Inferior parietal cortex (tissue), 1 donor: Measurements from ENCODE around the gene TRIO.
"Not testable (repeated sequence)": the region's sequence is repeated elsewhere in the genome, so short reads cannot be mapped to it uniquely, and the experiment has no call there.

Source experiments
- DNase-seq: peaks from one replicate; pipeline ENCODE4 v3.0.0-alpha.2; 2016; ENCODE audit errors: extremely low spot score

TRIO gene

DNA sequence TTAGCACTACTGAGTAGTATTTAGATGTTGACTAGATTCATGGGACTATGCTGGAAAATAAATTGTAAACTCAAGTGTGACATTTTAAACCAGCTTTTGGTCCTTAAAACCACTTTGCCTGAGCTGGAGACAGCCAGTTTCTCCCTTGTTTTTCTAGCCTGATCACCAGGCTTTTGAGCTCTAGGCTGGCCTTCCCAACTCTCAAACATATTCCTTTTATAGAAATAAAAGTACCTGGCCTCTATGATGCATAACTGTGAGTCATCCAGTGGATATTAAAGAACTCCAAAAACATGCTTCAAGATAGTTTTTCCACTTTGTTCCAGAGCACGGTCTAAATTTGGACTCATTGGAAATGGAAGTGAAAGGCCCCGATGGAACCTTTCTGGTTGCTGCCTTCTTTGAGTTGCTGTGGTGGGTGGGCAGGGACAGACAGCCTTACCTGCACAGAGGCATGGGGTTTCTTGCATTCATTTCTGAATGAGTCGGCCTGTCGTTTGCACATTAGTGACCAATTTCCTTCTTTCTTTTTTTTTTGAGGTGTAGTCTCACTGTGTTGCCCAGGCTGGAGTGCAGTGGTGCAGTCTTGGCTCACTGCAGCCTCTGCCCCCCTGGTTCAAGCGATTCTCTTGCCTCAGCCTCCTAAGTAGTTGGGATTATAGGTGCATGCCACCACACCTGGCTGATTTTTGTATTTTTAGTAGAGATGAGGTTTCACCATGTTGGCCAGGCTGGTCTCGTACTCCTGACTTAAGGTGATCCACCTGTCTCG is 43.1 kb downstream of the TRIO start:
- no peak for DNase-seq

DNA sequence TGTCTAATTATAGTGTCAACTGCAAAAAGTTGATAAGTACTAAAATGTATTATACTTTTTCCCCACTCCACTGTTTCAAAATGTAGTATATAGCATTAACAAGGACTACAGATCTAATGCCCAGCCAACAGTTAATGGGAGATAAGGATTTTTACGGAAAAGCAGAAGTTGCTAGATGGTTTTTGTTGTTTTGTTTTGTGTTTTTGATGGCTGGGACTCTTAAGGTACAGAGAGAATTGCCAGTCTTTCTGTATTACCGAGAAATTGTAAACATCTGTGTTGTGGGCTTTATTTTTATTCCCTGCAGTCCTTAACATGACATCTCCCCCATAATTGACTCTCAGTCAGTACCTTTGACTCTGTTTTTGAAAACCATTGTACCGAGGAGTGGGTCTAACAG is 44.0 kb downstream of the TRIO start:
- DNase-seq = no peak

DNA sequence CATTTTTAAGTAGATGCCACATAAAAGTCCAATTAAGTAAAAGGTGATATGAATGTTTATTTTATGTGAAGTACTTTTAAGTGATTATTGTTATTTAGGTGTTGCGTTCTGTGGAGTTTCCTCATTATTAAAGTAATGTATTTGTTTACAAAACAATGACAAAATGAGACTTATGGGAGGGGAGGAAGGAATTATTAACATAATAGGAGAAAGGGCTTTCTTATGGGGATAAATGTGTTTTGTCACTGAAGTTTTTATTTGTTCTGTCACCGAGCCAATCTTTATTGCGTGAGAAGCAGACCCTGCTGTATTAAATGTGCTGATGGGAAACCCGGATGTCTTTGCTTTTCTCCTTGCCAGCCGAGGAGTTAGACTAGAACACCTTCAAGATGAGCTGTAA is 44.5 kb downstream of the TRIO start:
- DNase-seq = no peak

DNA sequence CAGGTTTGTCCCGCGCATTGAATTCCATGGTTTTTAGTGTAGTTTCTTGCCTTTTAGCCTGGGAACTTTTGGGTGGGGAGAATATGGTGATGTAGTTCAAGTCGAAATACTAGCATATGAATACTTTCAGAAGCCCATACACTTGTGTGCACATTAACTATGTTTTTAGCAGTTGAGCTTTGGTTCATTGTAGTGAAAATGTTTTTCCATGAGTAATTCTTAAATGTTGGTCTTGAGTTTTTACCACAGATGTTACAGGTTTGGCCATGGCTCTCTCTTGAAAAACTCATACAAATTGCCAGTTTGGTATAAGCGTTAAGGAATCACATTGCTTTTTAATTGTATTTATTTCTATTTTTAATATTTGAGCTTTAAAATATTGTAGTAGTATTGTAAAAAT is 45.6 kb downstream of the TRIO start:
- no peak for DNase-seq

DNA sequence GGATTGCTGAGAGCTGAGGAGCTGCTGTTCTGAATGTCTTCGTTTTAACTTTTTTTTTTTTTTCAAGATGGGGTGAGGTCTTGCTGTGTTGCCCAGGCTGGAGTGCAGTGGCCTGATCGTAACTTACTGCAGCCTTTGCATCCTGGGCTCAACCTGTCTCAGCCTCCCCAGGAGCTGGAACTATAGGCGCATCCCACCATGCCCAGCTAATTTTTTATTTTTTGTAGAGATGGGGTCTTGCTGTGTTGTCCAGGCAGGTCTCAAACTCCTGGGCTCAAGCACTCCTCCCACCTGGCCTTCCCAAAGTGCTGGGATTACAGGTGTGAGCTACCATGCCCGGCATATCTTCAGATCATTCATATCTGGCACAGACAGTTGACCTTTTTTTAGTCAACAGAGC is 46.5 kb downstream of the TRIO start:
- no peak for DNase-seq

DNA sequence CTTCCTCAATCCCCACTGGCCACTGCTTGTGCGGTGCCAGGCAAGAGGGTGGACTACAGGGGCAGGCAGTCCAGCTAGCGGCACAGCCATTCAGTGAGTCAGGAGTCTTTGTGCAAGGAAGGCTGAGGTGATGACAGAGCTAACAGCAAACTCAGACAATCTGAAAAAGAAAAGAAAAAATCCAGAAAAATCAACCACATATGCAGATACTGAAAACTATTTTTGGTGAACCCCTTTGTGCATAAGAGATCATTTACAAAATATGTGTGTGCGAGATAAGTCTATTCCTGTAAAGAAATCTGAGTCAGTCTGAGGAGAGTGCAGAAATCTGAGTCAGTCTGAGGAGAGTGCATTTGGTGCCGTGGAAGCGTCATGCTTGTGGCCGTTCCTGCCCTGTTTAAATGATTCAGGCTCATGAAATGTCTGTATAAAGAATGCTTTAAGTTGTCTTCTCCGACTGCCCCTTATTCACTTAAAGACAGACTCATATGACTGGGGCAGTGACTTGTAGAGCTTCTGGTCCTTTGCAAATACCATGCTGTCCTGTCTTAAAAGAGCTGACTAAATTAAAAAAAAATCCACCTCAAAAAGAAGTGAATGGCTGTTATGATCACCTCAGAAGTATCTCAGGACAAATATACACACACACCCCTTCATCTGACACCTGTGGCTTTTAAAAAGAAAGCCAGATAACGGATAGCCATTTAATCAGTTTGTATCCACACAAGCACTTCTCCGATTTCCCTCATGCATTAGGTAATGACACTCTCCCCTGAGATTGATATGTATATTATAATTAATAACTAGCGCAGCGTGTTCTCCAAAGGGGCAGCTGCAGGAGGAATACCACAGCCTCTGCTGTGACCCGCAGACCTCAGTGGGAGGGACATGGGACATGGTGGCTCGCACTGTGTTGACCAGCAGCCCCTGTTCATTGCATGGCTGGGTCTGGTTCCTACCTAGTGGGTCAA is 47.3 kb downstream of the TRIO start:
- DNase-seq = peak; percentile 45

DNA sequence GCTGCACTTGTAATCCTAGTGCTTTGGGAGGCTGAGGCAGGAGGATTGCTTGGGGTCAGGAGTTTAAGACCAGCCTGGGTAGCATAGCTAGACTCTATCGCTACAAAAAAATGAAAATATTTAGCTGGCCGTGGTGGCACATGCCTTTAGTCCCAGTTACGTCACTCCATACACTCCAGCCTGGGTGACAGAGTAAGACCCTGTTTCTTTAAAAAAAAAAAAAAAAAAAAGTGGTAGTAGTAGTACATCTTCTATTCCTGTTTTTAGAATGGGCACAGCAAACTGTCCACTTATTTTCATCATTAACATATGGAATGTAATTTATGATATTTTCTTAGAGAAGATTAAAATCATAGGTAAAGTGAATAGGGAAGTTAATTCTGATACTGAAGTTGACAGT is 48.2 kb downstream of the TRIO start:
- DNase-seq = no peak

DNA sequence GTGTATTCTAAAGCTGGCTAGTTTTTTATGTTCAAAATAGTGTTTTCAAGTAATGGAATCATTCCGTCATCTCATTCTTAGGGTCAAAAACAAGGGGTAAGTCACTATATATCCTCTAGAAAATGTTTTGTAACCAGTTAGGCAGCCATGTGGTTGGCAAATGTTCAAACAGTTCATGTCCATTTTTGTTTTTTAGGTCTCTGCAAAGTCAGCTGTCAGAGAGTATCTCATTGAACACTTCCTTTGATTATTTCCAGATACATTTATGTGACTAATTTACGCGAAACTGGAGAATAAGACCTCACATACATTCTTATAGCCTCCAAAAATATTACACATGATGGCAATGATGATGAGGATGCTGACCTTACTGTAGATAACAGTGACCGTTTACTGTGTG is 50.4 kb downstream of the TRIO start:
- no peak for DNase-seq

DNA sequence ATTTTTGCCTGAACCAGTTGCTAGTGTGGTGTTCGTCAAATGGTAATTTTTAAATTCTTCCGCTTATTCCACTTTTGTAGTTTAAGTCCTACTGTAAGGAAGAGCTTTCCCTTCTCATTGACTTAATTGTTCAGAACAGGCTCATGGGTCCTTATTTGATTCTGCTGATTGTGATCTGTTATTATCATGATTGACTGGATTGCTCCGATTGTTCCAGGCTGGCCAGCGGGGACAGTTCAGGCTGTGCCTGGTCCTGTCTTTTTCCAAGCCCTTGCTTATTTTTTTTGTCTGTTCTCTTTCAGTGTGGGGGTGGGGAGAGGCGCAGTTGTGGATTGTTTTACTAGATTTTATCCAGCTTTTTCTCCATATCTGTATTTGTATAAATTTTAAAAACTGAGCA is 52.4 kb downstream of the TRIO start:
- DNase-seq = no peak

DNA sequence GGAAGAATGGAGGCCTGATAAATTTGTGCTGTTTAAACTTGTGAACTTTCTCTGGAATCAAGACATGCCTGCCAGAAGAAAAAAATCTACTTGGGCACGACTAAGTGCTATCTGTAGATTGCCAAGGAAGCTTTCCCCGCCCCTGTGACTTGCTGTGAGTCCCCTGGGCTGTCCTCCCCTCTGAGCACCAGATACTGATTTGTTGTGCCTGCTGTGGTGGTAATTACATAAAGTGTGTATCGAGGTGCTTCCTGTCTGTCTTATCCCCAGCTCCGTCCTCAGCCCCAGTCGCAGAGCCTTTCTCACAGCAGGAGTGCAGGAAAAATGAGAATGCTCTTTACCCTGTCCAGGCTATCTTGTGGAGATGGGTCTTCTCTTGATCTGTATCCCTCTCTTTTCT is 53.9 kb downstream of the TRIO start:
- DNase-seq = no peak

DNA sequence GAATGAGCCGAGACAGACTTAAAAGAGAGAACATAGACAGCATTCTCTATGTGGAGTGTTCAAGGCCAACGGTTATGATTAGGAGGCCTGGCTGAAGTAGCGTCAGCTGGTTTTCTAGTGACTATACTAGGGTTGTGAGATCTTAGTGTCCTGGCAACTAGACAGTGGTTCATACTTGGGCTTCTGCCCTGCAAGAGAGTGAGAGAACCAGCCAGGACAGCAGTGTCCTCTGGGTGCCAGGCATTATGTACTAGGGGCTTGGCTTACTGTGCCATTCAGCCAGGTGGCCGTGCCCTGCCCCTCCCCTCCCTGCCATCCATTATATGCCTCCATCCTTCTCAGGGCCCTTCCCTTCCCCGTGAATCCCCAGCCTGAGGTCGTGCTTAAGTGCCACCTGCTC is 56.8 kb downstream of the TRIO start:
- DNase-seq = no peak

DNA sequence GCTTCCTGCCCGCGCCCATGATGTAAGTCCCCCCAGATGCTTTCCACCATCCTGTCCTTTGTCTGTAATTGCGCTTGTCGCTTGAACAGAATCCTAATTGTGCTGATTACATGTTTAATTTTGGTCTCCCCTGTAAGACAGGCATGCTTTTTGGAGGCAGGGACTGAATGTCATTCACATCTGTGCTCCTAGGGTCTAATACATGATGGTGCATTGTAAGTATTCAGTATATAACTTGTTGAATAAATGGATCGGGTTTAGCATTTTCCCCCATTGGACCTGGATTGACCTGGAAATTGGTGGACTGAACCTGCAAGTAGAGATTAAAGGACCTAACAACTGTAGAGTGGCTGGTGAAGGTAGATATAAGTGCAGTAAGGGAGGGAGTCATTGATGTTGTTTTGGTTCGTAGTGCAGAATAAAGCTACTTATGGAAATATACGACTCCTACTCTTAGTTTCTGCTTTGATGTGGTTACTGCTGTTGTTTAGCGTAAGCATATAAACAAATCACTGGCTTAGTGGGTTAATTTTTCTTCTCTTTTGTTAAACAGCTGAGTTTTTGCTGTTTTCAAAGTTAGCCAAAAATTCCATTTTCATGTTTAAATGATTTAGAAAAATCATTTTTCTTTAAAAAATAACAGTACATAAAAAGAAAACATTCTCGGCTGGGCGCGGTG is 57.3 kb downstream of the TRIO start:
- no peak for DNase-seq

DNA sequence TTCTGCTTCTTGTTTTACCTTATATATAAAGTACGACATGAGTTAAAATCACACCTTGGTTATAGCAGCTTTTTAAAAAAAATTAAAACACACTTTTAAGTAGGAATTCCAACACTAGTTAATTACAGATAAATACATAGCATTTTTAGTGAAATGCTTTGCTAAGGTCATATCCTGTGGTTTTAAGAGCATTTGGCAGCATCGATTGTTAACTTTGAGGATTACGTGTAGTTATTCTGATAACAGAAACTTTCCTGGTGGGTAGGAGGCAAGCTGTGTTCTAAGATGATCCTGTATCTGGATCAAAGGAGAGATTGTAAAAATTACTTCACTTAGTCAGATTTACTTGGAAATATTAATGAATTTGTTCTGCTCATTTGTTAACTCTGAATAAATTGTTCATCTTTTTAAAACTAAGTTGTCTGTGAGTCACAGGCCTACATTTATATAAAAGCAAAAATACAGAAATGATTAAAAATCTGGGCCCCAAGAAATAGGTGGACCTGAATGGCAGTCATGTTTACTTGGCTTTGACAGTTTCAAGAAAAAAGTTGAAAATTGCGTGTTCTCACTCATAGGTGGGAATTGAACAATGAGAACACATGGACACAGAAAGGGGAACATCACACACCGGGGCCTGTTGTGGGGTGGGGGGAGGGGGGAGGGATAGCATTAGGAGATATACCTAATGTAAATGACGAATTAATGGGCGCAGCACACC is 58.3 kb downstream of the TRIO start:
- no peak for DNase-seq

DNA sequence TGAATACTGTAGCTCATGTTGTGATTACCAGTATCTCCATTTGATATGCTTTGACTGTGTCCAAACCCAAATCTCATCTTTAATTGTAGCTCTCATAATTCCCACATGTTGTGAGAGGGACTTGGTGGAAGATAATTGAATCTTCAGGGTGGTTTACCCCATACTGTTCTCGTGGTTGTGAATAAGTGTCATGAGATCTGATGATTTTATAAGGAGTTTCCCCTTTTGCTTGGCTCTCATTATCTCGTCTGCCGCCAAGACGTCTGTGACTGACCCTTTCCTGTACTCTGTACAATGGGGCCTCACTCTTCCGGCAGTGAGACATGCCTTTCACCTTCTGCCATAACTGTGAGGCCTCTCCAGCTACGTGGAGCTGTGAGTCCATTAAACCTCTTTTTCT is 59.3 kb downstream of the TRIO start:
- DNase-seq = no peak

DNA sequence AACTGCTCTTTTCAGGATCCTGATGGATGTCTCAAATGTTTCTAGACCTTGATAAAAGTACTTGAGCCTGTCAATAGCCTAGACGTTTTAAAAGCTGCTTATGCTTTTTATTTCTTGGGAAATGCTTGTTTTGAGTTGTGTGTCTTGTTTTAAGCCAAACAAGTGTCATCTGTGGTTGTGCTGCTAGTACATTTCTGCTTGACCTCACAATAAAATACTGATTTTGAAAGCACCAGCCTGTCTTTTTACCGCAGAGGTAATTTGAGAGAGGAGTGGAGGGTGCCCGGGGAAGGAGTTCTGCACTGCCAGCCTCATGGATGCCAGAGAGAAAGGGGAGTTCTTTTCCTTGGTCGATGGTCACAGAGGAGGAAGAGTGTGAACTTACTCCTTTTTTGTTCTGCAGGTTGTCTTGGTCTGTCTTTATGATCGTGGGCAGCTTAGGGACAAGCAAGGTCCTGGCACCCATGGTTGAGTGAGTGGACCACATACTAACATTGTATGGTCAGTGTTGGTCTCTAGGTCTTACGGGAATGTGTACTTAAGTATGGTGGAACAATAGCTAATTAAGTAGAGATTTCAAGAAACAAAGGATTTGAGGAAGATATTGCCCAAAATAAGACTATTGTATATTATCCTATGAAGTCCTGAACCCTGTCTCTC is 61.0 kb downstream of the TRIO start:
- DNase-seq = no peak

DNA sequence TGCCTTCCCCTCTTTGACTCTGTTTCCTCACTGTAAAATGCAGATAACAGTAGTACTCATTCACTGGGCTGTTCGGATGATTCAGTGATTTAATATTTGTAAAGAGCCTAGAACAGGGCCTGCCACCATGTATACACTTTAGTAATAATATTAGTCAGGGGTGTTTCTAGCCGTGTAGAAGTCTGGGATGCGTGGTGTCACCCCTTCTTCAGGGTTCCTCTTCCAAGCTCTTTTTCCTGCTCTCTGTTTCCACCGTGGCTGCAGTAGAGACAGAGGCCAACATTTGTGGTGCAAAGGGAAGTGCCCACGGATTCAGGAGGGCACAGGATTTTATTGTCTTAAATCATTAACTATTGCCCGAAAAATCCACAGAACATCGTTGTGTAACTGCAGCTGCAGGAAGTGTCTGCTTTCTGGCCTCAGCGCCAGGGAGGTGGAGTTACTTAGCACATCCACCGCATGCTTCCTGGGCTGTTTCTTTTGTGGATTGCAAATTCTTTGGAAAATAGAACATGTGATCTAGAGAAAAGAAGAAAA is 61.7 kb downstream of the TRIO start:
- no peak for DNase-seq

DNA sequence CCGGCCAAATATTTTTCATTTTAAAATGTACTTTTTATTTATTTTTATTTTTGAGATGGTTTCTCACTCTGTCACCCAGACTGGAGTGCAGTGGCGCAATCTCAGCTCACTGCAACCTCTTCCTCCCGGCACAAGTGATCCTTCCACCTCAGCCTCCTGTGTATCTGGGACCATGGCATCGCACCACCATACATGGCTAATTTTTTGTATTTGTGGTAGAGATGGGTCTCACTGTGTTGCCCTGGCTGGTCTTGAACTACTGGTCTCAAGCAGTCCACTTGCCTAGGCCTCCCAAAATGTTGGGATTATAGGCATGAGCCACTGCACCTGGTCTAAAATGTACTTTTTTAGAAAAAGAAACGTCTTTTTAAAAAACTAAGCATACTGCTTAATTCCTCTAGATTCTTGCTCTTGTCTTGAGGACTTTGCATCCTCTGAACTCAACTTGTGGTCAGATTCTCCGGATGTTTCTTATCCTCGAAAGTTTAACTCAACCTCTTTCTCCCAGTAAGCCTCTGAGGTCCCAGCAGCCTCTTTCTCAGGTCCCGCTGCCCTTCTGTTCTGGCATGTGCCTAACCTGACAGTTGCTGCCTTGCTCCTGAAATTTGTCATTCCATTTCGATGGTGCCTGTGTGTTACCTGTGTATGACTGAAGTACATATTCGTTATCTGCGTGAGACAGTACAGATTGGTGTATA is 63.0 kb downstream of the TRIO start:
- no peak for DNase-seq

DNA sequence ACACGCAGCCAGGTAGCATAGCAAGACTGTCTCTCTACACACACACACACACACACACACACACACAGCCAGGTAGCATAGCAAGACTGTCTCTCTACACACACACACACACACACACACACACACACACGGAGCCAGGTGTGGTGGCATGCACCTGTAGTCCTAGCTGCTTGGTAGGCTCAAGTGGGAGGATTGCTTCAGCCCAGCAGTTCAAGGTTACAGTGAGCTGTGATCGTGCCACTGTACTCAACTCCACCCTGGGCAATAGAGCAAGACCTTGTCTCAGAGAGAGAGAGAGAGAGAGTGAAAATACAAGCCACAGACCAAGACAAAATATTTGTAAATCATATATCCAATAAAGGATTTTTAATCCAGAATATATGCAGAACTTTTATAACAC is 64.3 kb downstream of the TRIO start:
- DNase-seq = not testable (repeated sequence)

DNA sequence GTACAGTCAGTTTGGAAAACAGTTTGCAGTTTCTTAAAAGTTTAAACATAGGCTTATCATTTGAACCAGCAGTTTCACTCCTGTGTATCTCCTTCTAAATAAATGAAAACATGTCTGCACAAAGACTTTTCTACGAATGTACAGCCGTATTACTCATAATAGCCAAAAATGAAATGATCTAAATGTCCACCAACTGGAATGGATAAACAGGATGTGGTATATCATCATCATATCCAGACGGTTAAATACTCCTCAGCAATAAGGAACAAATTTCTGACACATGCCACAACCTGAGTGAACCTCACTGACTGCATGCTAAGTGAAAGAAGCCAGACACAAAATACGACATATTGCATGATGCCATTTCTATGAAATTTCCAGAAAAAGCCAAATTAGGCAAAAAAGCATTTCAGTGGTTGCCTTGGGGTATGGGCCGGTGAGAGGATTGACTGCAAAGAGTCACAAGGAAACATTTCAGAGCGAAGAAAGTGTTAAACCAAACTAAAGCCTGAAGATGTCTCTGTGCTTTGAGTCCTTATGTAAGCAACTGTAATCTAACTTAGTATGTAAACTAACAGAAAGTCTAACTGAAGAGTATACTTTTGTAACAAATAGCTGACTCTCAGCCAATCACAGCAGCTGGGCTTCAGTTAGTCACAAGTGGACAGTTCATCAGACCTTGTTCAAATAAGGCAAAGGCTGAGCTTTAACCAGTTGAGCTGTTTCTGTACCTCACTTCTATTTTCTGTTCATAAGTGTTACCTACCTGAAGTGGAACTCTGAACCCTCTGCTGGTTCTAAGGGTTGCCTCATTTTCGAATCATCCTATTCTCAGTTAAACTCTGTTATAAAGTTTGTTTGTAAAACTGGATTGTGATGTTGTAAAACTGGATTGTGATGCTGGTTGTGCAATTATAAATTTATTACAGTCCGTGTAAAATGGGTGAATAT is 65.2 kb downstream of the TRIO start:
- no peak for DNase-seq
